HCT116 (cell line): ENCODE data around the gene ADK. TPM values are rescaled to one million over a fixed set of nuclear protein-coding genes. Genes with fewer than 3 reads are reported as not detected.

Experiments
- ATAC-seq: fragments of 200-7000 bp; cut with Tn5 transposase; 2 replicates; pipeline ENCODE4 v1.9.1; 2020; ENCODE audit warnings: mild to moderate bottlenecking, moderate library complexity
- BruUV-seq: library from RNA; stranded (reverse); fragments of 400-500 nt; replicated peaks from 2 replicates; lab custom pipeline; 2021; lab: Mats Ljungman, UMichigan
- CTCF ChIA-PET: fragments of 300-600 bp; sonication (Branson Sonifier 250); formaldehyde crosslinking; loops from one replicate; lab custom pipeline; 2021; ENCODE audit warnings: antibody characterized with exemption; lab: Charles Lee
- POLR2A ChIA-PET: fragments of 300-600, 350-600 bp; sonication (Branson Sonifier 250); formaldehyde crosslinking; loops from one replicate; lab custom pipeline; 2021; ENCODE audit warnings: antibody characterized with exemption; lab: Charles Lee
- RAD21 ChIA-PET, 2 experiments: fragments of 300-600 bp; sonication (Branson Sonifier 250); formaldehyde crosslinking; loops; one replicate each; lab custom pipeline; 2023; ENCODE audit warnings: low total read pairs in 2 of 2; ENCODE audit not compliant: uncharacterized antibody in 2 of 2, unreplicated experiment in 2 of 2, low non-redundant PET in 1 of 2; lab: Charles Lee
- DNase-seq: peaks from one replicate; pipeline ENCODE4 v3.0.0-alpha.2; 2010; ENCODE audit warnings: low read depth, low spot score
- H2AFZ ChIP-seq: fragments of 200-600 bp; shearing (Covaris generic), sonication (generic); 2 replicates; pipeline ENCODE4 v1.6.1; 2017; ENCODE audit warnings: low read depth, mixed run types, mixed read lengths, antibody characterized with exemption, low read length; ENCODE audit not compliant: poor library complexity, severe bottlenecking
- H3K27ac ChIP-seq: 2 replicates; pipeline ENCODE4 v1.5.1; 2012; ENCODE audit warnings: low read depth, low read length
- H3K27me3 ChIP-seq: fragments of 200-600 bp; sonication (generic); 2 replicates; pipeline ENCODE4 v1.6.1; 2016; ENCODE audit warnings: mixed run types, low read length, mixed read lengths; ENCODE audit not compliant: insufficient read depth
- H3K36me3 ChIP-seq, 2 experiments: fragments of 200-500 bp in 1 of 2; fragments of 200-600 bp in 1 of 2; sonication (Bioruptor generic) in 1 of 2; sonication (generic) in 1 of 2; 2 replicates each; pipeline versions ENCODE4 v1.5.1 to v1.6.1; 2014 to 2016; ENCODE audit warnings: low read length in 2 of 2, inconsistent platforms in 1 of 2, mixed read lengths in 1 of 2, mixed run types in 1 of 2; ENCODE audit not compliant: insufficient read depth in 2 of 2, control insufficient read depth in 1 of 2
- H3K4me1 ChIP-seq, 2 experiments: fragments of 200-600 bp in 1 of 2; sonication (generic) in 1 of 2; 2 replicates each; pipeline versions ENCODE4 v1.5.1 to v1.6.1; 2012 to 2017; ENCODE audit warnings: low read length in 2 of 2, inconsistent platforms in 1 of 2, mild to moderate bottlenecking in 1 of 2, mixed read lengths in 1 of 2, mixed run types in 1 of 2, moderate library complexity in 1 of 2; ENCODE audit not compliant: insufficient read depth in 2 of 2, control insufficient read depth in 1 of 2
- H3K4me2 ChIP-seq: fragments of 200-600 bp; sonication (generic); 2 replicates; pipeline ENCODE4 v1.6.1; 2017; ENCODE audit warnings: mixed run types, low read length, mixed read lengths
- H3K4me3 ChIP-seq, 2 experiments: fragments of 200-600 bp in 1 of 2; sonication (generic) in 1 of 2; replicated peaks in 1 of 2; 2 replicates each; pipeline ENCODE4 v1.5.1; 2011 to 2016; ENCODE audit warnings: low read length in 2 of 2, control low read depth in 1 of 2, low read depth in 1 of 2, mild to moderate bottlenecking in 1 of 2, mixed read lengths in 1 of 2, mixed run types in 1 of 2
- H3K79me2 ChIP-seq: fragments of 200-600 bp; sonication (generic); 2 replicates; pipeline ENCODE4 v1.6.1; 2017; ENCODE audit warnings: mild to moderate bottlenecking, mixed run types, low read length, moderate library complexity, mixed read lengths; ENCODE audit not compliant: insufficient read depth
- H3K9ac ChIP-seq: fragments of 200-600 bp; sonication (generic); 2 replicates; pipeline ENCODE4 v1.6.1; 2016; ENCODE audit warnings: low read length, mixed read lengths
- H3K9me2 ChIP-seq: fragments of 200-600 bp; sonication (generic), shearing (Covaris generic); 2 replicates; pipeline ENCODE4 v1.6.1; 2017; ENCODE audit warnings: mixed run types, mild to moderate bottlenecking, moderate library complexity; ENCODE audit not compliant: insufficient read depth
- H3K9me3 ChIP-seq, 2 experiments: fragments of 200-500 bp in 1 of 2; fragments of 200-600 bp in 1 of 2; sonication (Bioruptor generic) in 1 of 2; sonication (generic) in 1 of 2; 2 replicates each; pipeline ENCODE4 v1.6.1; 2014 to 2017; ENCODE audit warnings: low read length in 2 of 2, mixed read lengths in 2 of 2, inconsistent platforms in 1 of 2, low read depth in 1 of 2, mild to moderate bottlenecking in 1 of 2, mixed run types in 1 of 2, moderate library complexity in 1 of 2; ENCODE audit not compliant: control insufficient read depth in 1 of 2, insufficient read depth in 1 of 2
- H4K20me1 ChIP-seq: fragments of 200-600 bp; sonication (generic), shearing (Covaris generic); 2 replicates; pipeline ENCODE4 v1.6.1; 2017; ENCODE audit warnings: mixed run types, mild to moderate bottlenecking, moderate library complexity; ENCODE audit not compliant: insufficient read depth
- CBX3 ChIP-seq: IDR thresholded peaks from 2 replicates; pipeline ENCODE4 v1.6.1; 2012; ENCODE audit warnings: low read depth
- EGR1 ChIP-seq: IDR thresholded peaks from 2 replicates; pipeline ENCODE4 v1.6.1; 2012; ENCODE audit warnings: low read depth
- ELF1 ChIP-seq: IDR thresholded peaks from 2 replicates; pipeline ENCODE4 v1.6.1; 2012; ENCODE audit warnings: low read depth, borderline replicate concordance
- EZH2 ChIP-seq: fragments of 200-600 bp; sonication (generic); IDR thresholded peaks from 2 replicates; pipeline ENCODE4 v1.6.1; 2017; ENCODE audit warnings: antibody characterized with exemption, mixed run types
- EZH2phosphoT487 ChIP-seq: fragments of 200-600 bp; IDR thresholded peaks from 2 replicates; pipeline ENCODE4 v1.6.1; 2018; ENCODE audit warnings: antibody characterized with exemption, borderline replicate concordance
- FOSL1 ChIP-seq: IDR thresholded peaks from 2 replicates; pipeline ENCODE4 v1.6.1; 2012; ENCODE audit warnings: low read depth
- JUND ChIP-seq: IDR thresholded peaks from 2 replicates; pipeline ENCODE4 v1.6.1; 2012
- SIN3A ChIP-seq: IDR thresholded peaks from 2 replicates; pipeline ENCODE4 v1.6.1; 2012; ENCODE audit warnings: low read depth
- SP1 ChIP-seq: IDR thresholded peaks from 2 replicates; pipeline ENCODE4 v1.6.1; 2012; ENCODE audit warnings: low read depth
- YY1 ChIP-seq: IDR thresholded peaks from 2 replicates; pipeline ENCODE4 v1.6.1; 2011; ENCODE audit warnings: low read length, low read depth, moderate library complexity, mild to moderate bottlenecking; ENCODE audit not compliant: insufficient replicate concordance; ENCODE audit errors: extremely low read depth
- ZFX ChIP-seq: fragments of 450-650 bp; IDR thresholded peaks from 2 replicates; pipeline ENCODE4 v1.6.1; 2017
- intact Hi-C: fragments of 100-400 bp; cut with micrococcal nuclease; formaldehyde crosslinking; loops from 2 replicates; pipeline ENCODE4 v1.10.0; 2022
- total RNA-seq: library from RNA; stranded (reverse); gene quantifications from one replicate; pipeline ENCODE4 v1.2.1, GENCODE V29; 2021; ENCODE audit not compliant: unreplicated experiment
- TF ChIP-seq, protein P1 (sequence below), 3 experiments: fragments of 200-600 bp in 1 of 3; sonication (generic) in 1 of 3; IDR thresholded peaks in 2 of 3; conservative IDR thresholded peaks in 1 of 3; 2 replicates each; pipeline ENCODE4 v1.5.1; 2012 to 2017; ENCODE audit warnings: low read depth in 2 of 3, low read length in 2 of 3, antibody characterized with exemption in 1 of 3, borderline replicate concordance in 1 of 3, control low read depth in 1 of 3, mild to moderate bottlenecking in 1 of 3, mixed read lengths in 1 of 3, mixed run types in 1 of 3, moderate library complexity in 1 of 3; ENCODE audit not compliant: insufficient read depth in 1 of 3
- TF ChIP-seq, protein P2 (sequence below): IDR thresholded peaks from 2 replicates; pipeline ENCODE4 v1.6.1; 2012; ENCODE audit warnings: low read depth

Gene ADK
- total RNA-seq, 1 experiment from 2014 or later: 55.0 TPM

DNA sequence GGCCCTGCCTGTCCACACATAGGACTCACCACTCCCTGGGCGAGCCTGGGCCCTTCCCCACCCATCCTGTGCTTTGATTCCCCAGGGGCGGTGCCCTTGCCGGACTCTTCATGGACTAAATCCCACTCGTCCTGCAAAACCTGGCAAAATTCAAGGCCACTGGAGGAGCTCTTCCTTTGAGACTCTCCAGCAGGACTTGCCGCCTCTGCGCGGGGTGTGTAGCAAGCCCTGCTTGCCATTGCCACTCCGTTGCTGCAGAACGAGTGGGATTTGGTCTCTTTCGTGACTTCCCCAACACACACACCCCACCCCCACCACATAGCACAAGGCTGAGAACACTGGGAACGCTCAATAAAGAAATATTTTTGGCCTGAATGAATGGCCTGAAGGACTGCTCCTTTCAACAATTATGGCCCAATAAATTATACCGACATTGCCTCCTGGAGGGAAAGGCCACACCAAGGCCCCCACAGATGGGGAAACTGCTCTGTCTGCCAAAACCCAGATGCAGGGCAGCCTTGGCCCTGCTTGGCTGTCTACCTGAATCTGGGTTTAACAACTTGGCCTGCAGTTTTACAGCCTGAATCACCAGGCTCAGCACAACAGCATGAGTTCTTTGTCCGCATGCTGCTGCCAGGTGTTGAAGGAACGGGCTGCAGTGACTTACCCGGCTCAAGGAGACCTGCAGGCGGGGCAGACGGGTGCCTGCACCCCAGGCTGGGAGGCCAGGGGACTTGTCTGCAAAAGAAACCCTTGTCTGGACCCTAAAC, 602.6 kb downstream of the ADK start:
- TF ChIP-seq ZFX: no peak
- no peak for TF ChIP-seq YY1
- TF ChIP-seq JUND: no peak
- no peak for TF ChIP-seq CBX3
- TF ChIP-seq EZH2: no peak
- TF ChIP-seq ELF1: no peak
- no peak for TF ChIP-seq EZH2phosphoT487
- TF ChIP-seq, protein P1, sequence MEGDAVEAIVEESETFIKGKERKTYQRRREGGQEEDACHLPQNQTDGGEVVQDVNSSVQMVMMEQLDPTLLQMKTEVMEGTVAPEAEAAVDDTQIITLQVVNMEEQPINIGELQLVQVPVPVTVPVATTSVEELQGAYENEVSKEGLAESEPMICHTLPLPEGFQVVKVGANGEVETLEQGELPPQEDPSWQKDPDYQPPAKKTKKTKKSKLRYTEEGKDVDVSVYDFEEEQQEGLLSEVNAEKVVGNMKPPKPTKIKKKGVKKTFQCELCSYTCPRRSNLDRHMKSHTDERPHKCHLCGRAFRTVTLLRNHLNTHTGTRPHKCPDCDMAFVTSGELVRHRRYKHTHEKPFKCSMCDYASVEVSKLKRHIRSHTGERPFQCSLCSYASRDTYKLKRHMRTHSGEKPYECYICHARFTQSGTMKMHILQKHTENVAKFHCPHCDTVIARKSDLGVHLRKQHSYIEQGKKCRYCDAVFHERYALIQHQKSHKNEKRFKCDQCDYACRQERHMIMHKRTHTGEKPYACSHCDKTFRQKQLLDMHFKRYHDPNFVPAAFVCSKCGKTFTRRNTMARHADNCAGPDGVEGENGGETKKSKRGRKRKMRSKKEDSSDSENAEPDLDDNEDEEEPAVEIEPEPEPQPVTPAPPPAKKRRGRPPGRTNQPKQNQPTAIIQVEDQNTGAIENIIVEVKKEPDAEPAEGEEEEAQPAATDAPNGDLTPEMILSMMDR (IDR thresholded peaks at IDR 0.05 in 2 of 3, conservative IDR thresholded peaks at IDR 0.05 in 1 of 3; ENCODE audit: borderline replicate concordance in 1 of 3, insufficient read depth in 1 of 3, low read depth in 2 of 3, low read length in 2 of 3): no peak
- no peak for TF ChIP-seq EGR1
- TF ChIP-seq, protein P2, sequence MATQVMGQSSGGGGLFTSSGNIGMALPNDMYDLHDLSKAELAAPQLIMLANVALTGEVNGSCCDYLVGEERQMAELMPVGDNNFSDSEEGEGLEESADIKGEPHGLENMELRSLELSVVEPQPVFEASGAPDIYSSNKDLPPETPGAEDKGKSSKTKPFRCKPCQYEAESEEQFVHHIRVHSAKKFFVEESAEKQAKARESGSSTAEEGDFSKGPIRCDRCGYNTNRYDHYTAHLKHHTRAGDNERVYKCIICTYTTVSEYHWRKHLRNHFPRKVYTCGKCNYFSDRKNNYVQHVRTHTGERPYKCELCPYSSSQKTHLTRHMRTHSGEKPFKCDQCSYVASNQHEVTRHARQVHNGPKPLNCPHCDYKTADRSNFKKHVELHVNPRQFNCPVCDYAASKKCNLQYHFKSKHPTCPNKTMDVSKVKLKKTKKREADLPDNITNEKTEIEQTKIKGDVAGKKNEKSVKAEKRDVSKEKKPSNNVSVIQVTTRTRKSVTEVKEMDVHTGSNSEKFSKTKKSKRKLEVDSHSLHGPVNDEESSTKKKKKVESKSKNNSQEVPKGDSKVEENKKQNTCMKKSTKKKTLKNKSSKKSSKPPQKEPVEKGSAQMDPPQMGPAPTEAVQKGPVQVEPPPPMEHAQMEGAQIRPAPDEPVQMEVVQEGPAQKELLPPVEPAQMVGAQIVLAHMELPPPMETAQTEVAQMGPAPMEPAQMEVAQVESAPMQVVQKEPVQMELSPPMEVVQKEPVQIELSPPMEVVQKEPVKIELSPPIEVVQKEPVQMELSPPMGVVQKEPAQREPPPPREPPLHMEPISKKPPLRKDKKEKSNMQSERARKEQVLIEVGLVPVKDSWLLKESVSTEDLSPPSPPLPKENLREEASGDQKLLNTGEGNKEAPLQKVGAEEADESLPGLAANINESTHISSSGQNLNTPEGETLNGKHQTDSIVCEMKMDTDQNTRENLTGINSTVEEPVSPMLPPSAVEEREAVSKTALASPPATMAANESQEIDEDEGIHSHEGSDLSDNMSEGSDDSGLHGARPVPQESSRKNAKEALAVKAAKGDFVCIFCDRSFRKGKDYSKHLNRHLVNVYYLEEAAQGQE: no peak
- no peak for TF ChIP-seq SP1
- TF ChIP-seq SIN3A: no peak
- no peak for TF ChIP-seq FOSL1
- H3K27ac ChIP-seq: no peak overlapping the region
- DNase-seq (no peak), ATAC-seq (no peak)
- intact Hi-C loops: no loop called here
- H3K4me2 ChIP-seq: no peak overlapping the region
- ChIA-PET RAD21 (no interaction called here), CTCF (no interaction called here), POLR2A (no interaction called here)
- no peak overlapping the region for H2AFZ ChIP-seq
- no peaks in the 10 kb centered on the region for H3K79me2 ChIP-seq
- BruUV-seq: no TSS peak
- no peaks in the 10 kb centered on the region for H3K36me3 ChIP-seq
- H3K4me3 ChIP-seq: no peak overlapping the region
- no peaks in the 10 kb centered on the region for H3K4me1 ChIP-seq
- H3K27me3 ChIP-seq: no peaks in the 10 kb centered on the region
- H3K9me3 ChIP-seq: no peaks in the 10 kb centered on the region
- no peaks in the 10 kb centered on the region for H3K9me2 ChIP-seq
- no peak overlapping the region for H3K9ac ChIP-seq
- no peaks in the 10 kb centered on the region for H4K20me1 ChIP-seq
